Measurements from ENCODE around the gene FBXO9.

Gene FBXO9

GRCh38 chr6:53089948-53090347 lies 24.7 kb downstream of the FBXO9 start:
- no peak for DNase-seq (ENCODE audit: low read depth in 2 of 2)

DNA sequence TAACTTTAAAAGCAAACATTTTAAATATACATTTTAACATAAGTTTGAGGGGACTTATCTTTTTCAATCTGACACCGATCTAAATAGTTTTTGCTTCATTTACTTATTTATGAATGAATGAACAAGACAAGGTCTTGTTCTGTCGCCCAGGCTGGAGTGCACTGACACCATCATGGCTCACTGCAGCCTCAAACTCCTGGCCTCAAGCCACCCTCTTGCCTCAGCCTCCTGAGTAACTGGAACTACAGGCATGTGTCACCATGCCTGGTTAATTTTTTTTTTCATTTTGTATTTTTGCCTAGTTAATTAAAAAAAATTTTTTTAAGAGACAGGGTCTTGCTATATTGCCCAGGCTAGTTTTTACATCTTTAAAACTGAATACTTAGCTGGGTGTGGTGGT lies 25.4 kb downstream of the FBXO9 start:
- no peak for DNase-seq (ENCODE audit: low read depth in 2 of 2)

- DNase-seq (ENCODE audit: low read depth in 2 of 2): no peak
Measured at GRCh38 chr6:53095270-53095669, 30.1 kb downstream of the FBXO9 start.

DNA sequence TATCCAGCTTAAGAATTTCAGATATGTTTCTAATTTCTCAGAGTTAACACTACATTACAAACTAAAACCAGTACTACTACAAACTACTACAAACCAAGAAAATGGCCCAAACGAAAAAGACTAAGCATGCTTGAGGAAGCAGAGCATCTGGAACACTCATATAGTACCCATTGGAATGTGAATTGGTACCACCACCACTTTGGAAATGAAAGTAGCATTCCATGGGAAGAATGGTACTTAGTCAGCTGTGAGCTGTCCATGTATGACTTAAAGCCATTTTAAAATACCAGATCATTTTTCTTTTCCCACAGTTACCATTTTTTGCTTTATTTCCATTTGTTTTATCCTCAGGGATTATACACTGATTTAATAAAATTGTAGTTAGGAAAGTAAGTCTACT lies 30.5 kb downstream of the FBXO9 start:
- DNase-seq (ENCODE audit: low read depth in 2 of 2): no peak

DNA sequence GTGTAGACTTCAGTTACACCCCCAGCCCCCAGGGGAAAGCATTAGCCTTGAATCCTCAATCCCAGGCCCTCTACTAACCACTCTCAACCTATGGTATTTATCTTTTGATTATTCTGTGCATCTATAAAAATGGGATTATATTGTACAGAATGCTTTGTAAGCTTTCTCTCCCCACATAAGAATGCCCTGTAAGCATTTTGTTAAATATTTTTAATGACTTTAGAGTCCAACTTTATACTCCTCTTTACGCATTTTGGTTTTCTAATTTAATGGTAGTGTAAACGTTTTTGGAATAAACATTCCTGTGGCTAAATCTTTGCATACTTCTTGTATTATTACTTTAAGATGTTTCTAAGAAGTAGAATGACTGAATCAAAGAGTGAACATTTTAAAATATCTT lies 35.4 kb downstream of the FBXO9 start:
- DNase-seq (ENCODE audit: low read depth in 2 of 2): no peak

DNA sequence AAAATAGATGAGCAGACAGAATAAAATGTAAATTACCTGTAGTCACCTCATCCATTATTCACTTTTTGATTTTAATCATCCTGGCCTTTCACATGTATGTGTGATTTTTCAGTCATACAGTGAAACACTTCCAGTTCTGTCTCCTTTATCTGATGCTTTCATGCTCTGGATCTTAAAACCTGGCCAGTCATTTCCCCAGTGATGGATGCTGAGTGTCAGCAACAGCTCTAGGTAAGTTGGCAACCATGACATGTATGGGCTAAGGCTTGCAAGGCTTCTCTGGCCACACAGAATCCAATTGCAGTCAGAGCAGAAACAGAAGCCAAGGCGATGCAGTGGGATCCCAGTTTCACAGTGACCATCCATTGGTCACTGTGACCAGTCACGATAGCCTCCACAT lies 35.8 kb downstream of the FBXO9 start:
- no peak for DNase-seq (ENCODE audit: low read depth in 2 of 2)

GRCh38 chr6:53103993-53104675 lies 38.9 kb downstream of the FBXO9 start:
- DNase-seq (ENCODE audit: low read depth in 2 of 2): no peak

DNA sequence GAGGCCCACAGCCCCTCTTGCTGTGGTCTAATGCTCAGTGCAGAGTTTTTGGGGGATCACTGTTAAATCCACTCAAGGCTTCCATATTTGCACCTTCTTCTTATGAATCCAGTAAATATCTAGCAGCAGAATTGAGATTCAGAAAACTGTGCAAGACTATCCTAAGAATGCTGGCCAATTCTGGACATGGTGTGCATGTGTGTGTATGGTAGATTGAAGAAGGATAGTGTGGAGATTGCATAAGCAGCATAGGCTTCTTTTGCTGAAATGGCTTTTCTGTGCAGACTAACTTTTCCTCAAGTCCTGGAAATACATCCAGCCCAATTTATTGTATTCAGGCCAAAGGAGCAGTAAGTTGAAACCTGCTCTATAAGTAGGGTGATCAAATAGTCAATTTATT lies 39.7 kb downstream of the FBXO9 start:
- no peak for DNase-seq (ENCODE audit: low read depth in 2 of 2)

- DNase-seq (ENCODE audit: low read depth in 2 of 2): no peak
Measured at GRCh38 chr6:53107091-53107490, 41.9 kb downstream of the FBXO9 start.

- DNase-seq (ENCODE audit: low read depth in 2 of 2): no peak
Measured at GRCh38 chr6:53109612-53110011, 44.4 kb downstream of the FBXO9 start.

DNA sequence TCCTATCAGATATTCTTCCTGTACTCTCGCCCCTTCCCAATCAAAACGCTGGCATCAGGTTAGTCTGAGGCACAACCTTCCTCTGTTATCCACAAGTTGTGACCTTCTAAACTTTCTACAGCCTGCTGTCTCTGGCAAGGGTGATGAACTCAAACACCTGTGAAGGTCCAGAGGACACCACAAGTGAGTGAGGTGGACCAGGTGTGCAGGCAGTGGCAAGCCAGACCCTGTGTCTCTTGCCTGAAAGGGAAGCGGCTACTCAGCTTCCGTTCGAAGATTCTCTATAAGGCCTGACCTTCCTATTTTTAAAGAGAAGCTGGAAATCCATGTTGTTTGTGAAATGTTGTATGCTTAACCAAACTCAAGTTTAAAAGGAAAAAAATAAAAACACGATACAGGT lies 46.7 kb downstream of the FBXO9 start:
- no peak for DNase-seq (ENCODE audit: low read depth in 2 of 2)

DNA sequence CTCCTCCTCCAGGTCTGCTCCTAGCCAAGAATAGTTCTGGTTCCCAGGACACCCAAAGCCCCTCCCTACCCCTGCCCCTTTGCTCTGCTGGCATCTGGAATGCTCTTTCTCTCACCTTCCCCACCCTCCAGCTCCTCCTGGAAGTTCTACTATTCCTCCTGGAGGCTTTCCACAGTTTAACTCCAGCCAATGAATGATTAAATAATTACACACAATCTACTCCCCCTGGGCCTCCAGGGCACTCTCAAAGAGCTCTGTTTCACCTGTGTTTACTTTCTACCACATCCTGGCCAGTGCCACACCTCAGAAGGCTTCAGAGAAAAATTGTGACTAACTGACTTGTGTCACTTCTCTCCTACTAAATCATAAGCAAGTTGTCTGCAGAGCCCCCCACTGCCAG lies 47.2 kb downstream of the FBXO9 start:
- DNase-seq (ENCODE audit: low read depth in 2 of 2): no peak

DNA sequence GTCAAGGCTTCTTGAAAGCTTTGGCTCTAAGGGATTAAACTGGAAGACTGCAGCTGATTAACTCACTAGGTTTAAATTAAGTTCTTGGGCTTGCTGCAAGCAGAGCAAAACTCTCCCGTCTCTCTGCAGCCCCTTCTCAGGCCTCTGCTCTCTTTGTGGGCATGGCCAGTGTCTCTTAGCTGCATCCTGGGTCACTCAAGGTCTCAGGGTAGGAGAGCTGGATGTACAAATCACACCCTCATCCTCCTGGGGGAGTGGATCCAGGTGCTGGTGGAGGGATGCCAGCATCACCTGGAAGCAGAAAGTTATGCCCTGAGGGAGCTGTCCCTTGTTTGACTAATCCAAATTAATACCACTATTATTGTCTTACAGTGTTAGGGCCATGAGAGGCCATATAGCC lies 47.7 kb downstream of the FBXO9 start:
- no peak for DNase-seq (ENCODE audit: low read depth in 2 of 2)

- DNase-seq (ENCODE audit: low read depth in 2 of 2): no peak
Measured at GRCh38 chr6:53113742-53114141, 48.5 kb downstream of the FBXO9 start.

DNA sequence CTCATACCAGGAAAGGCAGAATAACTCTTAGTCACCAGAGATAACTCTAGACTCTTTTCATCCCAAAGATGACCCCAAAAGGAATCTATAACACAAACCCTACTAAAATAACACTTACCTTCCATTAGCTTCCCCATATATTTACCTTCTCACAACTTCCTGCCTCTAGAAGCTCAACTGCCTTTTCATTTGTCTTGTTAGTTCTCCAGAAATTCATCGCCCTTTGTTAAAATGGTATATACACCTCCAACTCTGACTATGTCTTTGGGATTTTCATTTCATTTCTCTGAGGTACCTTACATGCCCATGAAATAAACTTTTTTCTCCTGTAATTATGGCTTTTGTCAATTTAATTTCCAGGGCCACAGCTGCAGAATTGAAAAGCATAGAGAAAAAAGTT lies 49.9 kb downstream of the FBXO9 start:
- no peak for DNase-seq (ENCODE audit: low read depth in 2 of 2)

DNA sequence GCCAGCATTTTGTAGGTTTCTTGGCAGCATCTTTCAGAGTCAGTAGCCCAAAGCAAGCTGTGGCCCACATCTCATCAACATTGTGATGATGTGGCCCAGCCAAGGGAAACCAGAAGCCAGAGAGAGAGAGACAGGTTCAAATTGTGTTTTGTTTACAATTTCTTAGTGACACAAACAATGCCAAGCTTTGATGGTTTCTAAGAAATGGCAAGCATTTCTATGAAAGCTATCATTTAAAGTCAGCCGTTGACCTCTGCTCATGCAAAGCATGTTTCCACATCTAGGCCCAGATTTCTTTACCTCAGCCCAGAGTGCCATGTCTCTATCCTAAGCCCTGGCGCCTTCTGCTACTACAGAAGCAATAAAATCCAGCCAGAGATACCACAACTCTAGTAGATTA lies 50.5 kb downstream of the FBXO9 start:
- DNase-seq (ENCODE audit: low read depth in 2 of 2): no peak

- no peak for DNase-seq (ENCODE audit: low read depth in 2 of 2)
Measured at GRCh38 chr6:53119349-53119748, 54.1 kb downstream of the FBXO9 start.

DNA sequence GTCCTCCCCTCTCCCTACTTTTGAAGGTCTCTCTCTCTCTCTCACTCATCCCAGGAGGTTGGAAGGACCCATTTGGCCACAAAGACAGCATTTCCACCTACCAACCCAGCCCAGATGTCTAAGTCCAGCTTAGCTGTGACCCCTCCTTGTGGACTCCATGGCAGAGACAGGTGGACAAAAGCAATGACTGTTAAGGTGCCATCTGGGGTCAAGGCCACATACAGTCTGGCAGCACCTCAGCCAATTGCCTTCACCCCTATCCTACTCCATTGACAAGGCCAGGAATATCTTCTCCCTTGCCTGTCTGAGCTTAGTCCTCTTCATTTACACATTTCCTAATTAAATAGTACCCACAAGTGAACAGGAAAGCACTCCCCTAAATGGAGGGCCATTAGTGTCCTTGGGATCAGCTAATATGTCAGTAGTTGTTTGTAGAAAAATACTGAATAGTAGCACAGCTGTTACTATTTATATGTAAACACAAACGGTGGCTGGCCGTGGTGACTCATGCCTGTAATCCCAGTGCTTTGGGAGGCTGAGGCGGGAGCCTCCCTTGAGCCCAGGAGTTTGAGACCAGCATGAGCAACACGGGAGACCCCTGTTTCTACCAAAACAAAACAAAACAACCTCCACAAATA lies 54.7 kb downstream of the FBXO9 start:
- DNase-seq (ENCODE audit: low read depth in 2 of 2): no peak

- DNase-seq (ENCODE audit: low read depth in 2 of 2): no peak
Measured at GRCh38 chr6:53124131-53124800, 59.1 kb downstream of the FBXO9 start.

DNA sequence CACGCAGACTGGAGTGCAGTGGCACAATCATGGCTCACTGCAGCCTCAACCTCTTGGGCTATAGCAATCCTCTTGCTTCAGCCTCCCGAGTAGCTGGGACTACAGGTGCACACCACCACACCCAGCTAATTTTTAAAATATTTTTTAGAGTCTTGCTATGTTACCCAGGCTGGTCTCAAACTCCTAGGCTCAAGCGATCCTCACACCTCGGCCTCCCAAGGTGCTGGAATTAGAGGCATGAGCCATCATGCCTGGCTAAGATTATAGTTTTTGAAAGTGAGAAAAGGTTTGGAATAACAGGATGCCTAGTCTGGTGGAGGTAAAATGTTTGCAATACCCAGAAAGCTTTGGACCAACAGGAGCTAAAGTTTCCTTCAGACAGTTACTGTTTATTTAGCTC lies 60.1 kb downstream of the FBXO9 start:
- no peak for DNase-seq (ENCODE audit: low read depth in 2 of 2)

DNA sequence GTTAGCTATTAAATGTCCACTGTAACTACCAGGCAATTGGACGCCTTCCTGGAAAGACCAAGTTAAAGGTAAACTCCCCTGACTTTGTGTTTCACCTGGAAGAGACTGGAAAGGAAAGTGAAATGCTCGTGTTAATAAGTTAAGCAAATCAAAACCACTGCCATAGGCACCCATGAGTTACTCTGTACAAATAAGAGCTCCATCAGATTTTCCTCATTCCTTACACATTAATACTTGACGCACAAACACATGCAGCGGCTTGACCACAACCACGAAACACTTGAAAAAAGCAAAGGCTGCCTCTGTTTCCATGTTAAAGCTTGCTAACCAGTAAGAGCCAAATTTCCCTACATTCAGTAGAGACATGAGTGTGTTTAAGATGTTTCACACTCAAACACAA lies 63.6 kb downstream of the FBXO9 start:
- DNase-seq (ENCODE audit: low read depth in 2 of 2): no peak

- no peak for DNase-seq (ENCODE audit: low read depth in 2 of 2)
Measured at GRCh38 chr6:53130569-53131290, 65.5 kb downstream of the FBXO9 start.

DNA sequence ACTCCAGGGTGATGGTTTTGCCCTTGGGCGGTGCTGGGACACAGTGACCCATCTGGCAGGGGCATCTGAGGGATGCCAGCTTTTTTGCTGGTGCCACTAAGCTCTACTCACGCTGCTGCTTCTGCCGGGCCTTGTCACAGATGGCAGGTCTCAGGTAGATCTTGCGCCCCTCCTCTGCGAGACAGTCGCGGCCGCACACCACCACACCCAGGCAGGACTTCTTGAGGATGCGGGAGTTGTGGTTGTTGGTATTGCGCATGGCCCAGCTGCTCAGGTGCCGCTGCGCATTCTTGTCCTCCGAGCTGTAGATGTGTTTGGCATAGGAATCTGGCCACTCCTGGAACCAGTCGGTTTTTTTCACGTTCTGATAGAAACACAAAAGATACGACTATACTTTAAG lies 68.8 kb downstream of the FBXO9 start:
- no peak for DNase-seq (ENCODE audit: low read depth in 2 of 2)

Measured in stimulated activated CD4-positive, alpha-beta T cell treated with anti-CD3 and anti-CD28 coated beads, Interleukin-1b, Interleukin-23, amount 100 ng/mL, for 4 hours (primary cell).